GM19463 (cell line): Measurements from ENCODE around the gene HOXA5.

ENCODE experiments used
- ATAC-seq: cut with Tn5 transposase; IDR thresholded peaks from one replicate; pipeline ENCODE4 v1.9.1; 2021; ENCODE audit warnings: mild to moderate bottlenecking, moderate library complexity; ENCODE audit not compliant: unreplicated experiment

HOXA5 gene

GRCh38 chr7:27123007-27123476 is 20.4 kb downstream of the HOXA5 start:
- ATAC-seq: no peak

GRCh38 chr7:27122077-27122910 is 21.2 kb downstream of the HOXA5 start:
- ATAC-seq: no peak

GRCh38 chr7:27121684-27122076 is 21.8 kb downstream of the HOXA5 start:
- no peak for ATAC-seq

- ATAC-seq: no peak
These were observed 24.0 kb downstream of the HOXA5 start for GRCh38 chr7:27119412-27119911.

GRCh38 chr7:27118580-27118979 is 24.9 kb downstream of the HOXA5 start:
- ATAC-seq: no peak

GRCh38 chr7:27117887-27118491 is 25.5 kb downstream of the HOXA5 start:
- no peak for ATAC-seq

- no peak for ATAC-seq
These were observed 26.3 kb downstream of the HOXA5 start for GRCh38 chr7:27116962-27117886.

GRCh38 chr7:27116031-27116961 is 27.2 kb downstream of the HOXA5 start:
- ATAC-seq: no peak

GRCh38 chr7:27115221-27116026 is 28.1 kb downstream of the HOXA5 start:
- no peak for ATAC-seq

- ATAC-seq: no peak
These were observed 28.6 kb downstream of the HOXA5 start for GRCh38 chr7:27114881-27115220.

GRCh38 chr7:27113991-27114769 is 29.3 kb downstream of the HOXA5 start:
- no peak for ATAC-seq

GRCh38 chr7:27112955-27113949 is 30.2 kb downstream of the HOXA5 start:
- ATAC-seq: no peak

- no peak for ATAC-seq
These were observed 31.1 kb downstream of the HOXA5 start for GRCh38 chr7:27112361-27112760.

- no peak for ATAC-seq
These were observed 31.7 kb downstream of the HOXA5 start for GRCh38 chr7:27111751-27112277.

- no peak for ATAC-seq
These were observed 32.3 kb downstream of the HOXA5 start for GRCh38 chr7:27111042-27111750.
